IPS-NIHi11 (cell line): Measurements from ENCODE around the gene SIM2.

ENCODE experiments used
- DNase-seq: peaks from one replicate; pipeline ENCODE4 v3.0.0; 2012; ENCODE audit warnings: mixed read lengths, low spot score

SIM2 gene

GRCh38 chr21:36688324-36688723 lies 10.6 kb upstream of the SIM2 start:
- no peak for DNase-seq

DNA sequence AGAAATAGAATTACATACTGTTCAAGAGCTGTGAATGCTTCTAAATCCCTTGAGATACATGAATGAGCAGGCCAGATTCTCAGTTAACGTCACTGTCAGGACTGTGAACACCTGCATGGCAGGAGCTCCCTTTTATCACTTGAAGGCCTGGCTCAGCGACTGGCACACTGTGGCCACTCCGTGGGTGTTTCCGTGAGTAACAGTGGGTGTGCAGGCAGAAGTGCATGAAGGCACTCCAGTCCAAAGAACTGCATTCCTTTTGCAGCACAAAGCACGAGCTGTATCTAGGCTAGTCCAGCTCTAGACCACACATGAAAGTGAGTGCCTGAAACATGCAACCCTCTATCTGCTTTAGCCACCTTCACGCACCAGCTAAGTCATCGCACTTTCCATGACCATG lies 9.6 kb upstream of the SIM2 start:
- DNase-seq, result no peak

- DNase-seq, result no peak
Measured at GRCh38 chr21:36690628-36691554, 8.0 kb upstream of the SIM2 start.

- DNase-seq, result no peak
Measured at GRCh38 chr21:36691555-36692041, 7.3 kb upstream of the SIM2 start.

GRCh38 chr21:36692114-36692834 lies 6.6 kb upstream of the SIM2 start:
- DNase-seq, result no peak

GRCh38 chr21:36692835-36693488 lies 6.0 kb upstream of the SIM2 start:
- DNase-seq, result peak; percentile 68

DNA sequence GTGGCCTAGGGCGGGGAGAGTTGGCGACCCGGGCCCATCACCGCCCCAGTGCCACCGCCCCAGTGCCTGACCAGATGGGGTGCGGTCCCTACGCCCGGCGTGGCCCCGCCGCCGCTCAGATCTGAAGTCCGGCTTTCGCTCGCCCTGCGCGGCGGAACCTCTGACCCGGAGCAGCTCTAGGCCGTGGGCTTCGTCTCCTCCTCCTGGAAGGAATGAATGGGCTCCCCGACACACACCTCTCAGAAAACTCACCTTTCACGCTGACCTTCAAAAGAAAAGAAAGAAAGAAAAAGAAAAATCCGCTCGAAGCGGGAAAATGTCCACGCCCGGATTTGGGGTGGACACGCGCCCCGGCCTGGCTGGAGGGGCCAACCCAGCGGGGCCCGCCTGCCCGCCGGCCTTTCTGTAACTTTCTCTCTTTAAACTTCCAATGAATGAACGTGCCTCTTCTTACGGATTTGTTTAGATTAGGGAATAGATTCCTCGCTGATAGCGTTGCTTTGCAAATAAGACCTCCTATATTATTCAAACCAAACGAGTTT lies 5.4 kb upstream of the SIM2 start:
- DNase-seq, result peak; percentile 41

GRCh38 chr21:36694031-36694515 lies 4.8 kb upstream of the SIM2 start:
- DNase-seq, result peak; percentile 30

DNA sequence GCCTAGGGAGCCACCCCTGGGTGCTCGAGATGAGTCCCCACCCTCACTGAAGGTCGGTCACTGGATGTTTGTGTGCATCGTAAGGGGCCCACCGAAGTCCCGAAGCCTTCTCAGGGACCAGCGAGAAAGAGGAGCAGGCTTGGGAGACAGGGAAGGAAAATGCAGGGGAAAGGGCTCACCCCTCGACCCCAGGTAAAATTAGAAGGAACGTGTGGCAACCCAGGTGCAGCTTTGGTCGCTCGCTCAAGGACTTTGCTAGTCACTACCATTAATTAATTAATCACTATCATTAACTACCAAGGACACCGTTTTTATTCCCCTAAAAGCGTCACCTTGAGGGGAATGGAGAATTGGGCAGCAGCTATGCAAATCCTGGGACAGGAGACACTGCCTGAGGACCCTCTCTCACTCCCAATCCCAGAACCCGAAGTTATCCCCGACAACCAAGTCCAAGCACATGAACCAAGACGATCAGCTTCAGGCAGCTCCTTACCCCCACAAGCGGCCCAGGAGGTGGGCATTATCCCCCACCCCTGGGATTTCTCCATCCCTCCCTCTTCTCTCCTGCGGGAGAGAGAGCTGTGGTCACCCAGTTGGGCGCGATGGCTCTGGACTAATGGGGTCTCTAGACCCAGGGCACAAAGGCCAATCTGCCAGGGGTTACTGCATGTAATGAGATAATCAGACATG lies 4.2 kb upstream of the SIM2 start:
- no peak for DNase-seq

DNA sequence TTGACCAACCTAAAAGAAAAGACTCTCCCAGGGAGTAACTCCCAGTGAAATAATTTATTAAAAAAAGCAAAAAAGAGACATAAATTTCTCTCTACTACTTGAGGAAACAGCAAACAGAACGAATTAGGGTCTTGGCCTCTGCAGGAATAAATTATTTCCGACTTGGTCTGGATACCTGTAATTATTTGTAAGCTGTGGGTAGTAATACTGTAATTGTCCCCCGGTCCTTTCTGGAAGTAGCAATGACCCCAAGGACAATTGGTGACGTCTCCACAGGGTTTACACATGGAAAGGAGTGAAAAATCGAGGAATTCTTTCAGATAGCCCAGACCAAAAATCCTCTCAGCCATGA lies 3.7 kb upstream of the SIM2 start:
- no peak for DNase-seq

DNA sequence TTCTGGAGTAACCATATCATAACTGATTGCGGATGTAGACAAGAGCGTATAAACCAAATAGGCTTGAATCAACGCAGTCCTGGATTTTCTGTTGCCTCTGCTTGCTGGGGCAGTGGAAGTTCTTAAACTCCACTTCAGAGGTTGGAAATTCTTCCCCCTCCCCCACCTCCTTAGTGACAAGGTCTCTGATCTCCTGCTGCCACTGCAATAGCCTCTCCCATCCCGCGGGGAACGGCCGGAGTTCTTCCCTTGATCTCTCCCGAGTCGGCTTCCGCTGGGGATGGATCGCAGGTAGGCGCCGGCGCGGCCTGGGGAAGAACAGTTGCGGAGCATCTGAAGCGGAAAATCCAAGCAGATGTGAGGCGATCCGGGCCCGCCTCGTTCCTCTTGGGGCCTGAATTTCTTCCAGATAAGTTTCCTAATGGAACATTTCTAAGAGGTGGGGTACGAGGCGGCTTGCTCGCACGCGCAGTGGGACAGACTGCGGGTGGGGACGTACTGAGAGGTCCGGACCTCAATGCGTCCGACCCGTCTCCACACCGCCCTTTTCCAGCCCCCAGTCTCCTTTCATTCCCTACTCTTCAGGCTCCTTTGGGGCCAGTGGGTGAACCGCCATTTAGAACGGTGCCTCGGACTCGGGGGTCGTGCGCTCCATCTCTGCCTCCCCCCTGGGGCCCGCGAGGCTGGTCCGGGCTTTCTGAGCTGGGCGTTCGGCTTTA lies 3.1 kb upstream of the SIM2 start:
- peak; percentile 52 for DNase-seq

- DNase-seq, result no peak
Measured at GRCh38 chr21:36696390-36697059, 2.4 kb upstream of the SIM2 start.

- DNase-seq, result peak; percentile 63
Measured at GRCh38 chr21:36697060-36697850, 1.7 kb upstream of the SIM2 start.

DNA sequence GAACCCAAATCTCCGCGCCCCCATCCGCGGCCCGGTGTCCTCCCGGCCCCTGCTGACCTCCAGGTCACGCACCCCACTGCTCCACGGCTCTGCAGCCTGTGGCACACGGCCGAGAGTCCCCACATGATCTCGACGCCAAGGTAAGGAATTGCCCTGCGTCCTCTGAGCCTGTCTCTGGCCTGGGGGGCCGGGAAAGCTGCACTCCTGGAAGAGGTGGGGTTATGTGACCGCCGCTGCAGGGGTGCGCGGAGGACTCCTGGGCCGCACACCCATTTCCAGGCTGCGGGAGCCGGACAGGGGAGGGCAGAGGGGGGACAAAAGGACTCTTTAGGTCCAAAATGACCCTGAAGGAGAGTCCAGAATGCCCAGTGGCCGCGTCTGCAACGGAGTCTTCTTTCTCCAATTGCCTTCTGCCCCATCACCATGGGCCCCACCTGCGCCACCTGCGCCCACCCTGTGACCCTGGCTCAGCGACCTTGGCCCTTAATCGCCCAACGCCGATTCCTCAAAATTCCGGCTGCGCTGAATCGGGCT lies 997 bp upstream of the SIM2 start:
- DNase-seq, result no peak

DNA sequence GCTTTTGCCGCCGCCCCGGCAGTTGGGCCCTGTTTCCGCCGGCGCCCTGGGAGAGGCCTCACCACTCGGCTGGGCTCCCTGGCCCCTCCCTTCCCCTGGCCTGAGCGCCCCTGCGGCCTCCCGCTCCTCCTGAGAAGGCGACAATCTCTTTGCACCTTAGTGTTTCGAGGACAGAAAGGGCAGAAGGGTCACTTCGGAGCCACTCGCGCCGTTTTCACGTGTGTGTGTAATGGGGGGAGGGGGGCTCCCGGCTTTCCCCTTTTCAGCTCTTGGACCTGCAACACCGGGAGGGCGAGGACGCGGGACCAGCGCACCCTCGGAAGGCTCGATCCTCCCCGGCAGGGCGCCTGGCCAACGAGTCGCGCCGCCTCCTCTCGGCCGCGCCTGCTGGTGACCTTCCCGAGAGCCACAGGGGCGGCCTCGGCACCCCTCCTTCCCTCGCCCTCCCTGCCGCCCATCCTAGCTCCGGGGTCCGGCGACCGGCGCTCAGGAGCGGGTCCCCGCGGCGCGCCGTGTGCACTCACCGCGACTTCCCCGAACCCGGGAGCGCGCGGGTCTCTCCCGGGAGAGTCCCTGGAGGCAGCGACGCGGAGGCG lies 432 bp upstream of the SIM2 start:
- peak; percentile 71 for DNase-seq

DNA sequence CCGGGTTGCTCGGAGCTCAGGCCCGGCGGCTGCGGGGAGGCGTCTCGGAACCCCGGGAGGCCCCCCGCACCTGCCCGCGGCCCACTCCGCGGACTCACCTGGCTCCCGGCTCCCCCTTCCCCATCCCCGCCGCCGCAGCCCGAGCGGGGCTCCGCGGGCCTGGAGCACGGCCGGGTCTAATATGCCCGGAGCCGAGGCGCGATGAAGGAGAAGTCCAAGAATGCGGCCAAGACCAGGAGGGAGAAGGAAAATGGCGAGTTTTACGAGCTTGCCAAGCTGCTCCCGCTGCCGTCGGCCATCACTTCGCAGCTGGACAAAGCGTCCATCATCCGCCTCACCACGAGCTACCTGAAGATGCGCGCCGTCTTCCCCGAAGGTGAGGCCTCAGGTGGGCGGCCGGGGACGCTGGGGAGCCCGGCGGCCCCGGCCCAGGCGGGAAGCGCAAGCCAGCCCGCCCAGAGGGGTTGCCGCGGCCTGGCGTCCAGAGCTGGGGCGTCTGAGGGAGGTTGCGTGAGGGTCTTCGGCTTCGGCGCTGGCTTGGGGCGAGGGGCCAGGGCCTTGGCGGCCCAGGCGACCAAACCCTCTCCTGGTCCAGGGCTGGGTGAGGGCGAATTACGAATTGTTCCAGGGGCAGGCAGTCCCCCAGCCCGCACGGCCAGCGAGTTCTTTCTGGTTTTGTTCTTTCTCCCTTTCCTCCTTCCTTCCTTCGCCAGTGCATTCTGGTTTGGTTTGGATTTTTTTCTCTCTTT lies 805 bp downstream of the SIM2 start:
- DNase-seq, result no peak

- DNase-seq, result no peak
Measured at GRCh38 chr21:36700295-36700970, 1.5 kb downstream of the SIM2 start.
